Measurements from ENCODE around the gene SAA4.

SAA4 gene

GRCh38 chr11:18188796-18189195 lies 47.8 kb downstream of the SAA4 start:
- no peak overlapping the region for H3K4me3 ChIP-seq (ENCODE audit: low read depth, low read length)
- TF ChIP-seq CTCF (IDR thresholded peaks at IDR 0.05; ENCODE audit: insufficient read depth, low read depth, low read length, missing control alignments): no peak
- no peak for DNase-seq (ENCODE audit: low read depth)

Data from GM12865 (cell line).